ENCODE data around the gene GNB1L. TPM values are rescaled to one million over a fixed set of nuclear protein-coding genes. Genes with fewer than 3 reads are reported as not detected.

GNB1L gene
- total and polyA plus RNA-seq, 2 of the 13 experiments (the other 11 are each of a cell fraction or from before 2014, with no cell fraction given) = 2.5 to 7.4 TPM

- TF ChIP-seq BATF2 (CRISPR knock-in tag; IDR thresholded peaks at IDR 0.05) (peak; percentile 97), ZSCAN5A (CRISPR knock-in tag; IDR thresholded peaks at IDR 0.05; ENCODE audit: borderline replicate concordance) (no peak; the same call in 1 of the 2 replicates), NPAS2 (CRISPR knock-in tag; IDR thresholded peaks at IDR 0.05; ENCODE audit: borderline replicate concordance) (peak; percentile 57; the same call in 1 of the 2 replicates), NFKBIZ (CRISPR knock-in tag; IDR thresholded peaks at IDR 0.05) (peak; percentile 20; the same call in 1 of the 2 replicates), ZNF746 (CRISPR knock-in tag; IDR thresholded peaks at IDR 0.05) (no peak; the same call in 1 of the 2 replicates), ZNF546 (CRISPR knock-in tag; conservative IDR thresholded peaks at IDR 0.05) (peak; percentile 85), ZNF777 (CRISPR knock-in tag; IDR thresholded peaks at IDR 0.05) (peak; percentile 80; the same call in 1 of the 2 replicates), REST (IDR thresholded peaks at IDR 0.05; ENCODE audit: borderline replicate concordance in 1 of 2, low read depth in 1 of 2, low read length in 2 of 2) (0 out of 4 replicates have a peak, but pooled peaks of 1 of the 2 experiments have one; percentile 45), SOX6 (IDR thresholded peaks at IDR 0.05) (no peak), SOX6 (CRISPR knock-in tag; IDR thresholded peaks at IDR 0.05) (peak; percentile 72), NCOA5 (CRISPR knock-in tag; IDR thresholded peaks at IDR 0.05) (no peak), PHF20 (CRISPR knock-in tag; IDR thresholded peaks at IDR 0.05) (no peak), IRX3 (CRISPR knock-in tag; IDR thresholded peaks at IDR 0.05; ENCODE audit: borderline replicate concordance, low read depth) (no peak), SETDB1 (CRISPR knock-in tag; IDR thresholded peaks at IDR 0.05; ENCODE audit: borderline replicate concordance) (no peak), ZNF496 (CRISPR knock-in tag; IDR thresholded peaks at IDR 0.05; ENCODE audit: insufficient replicate concordance) (no peak), SNAPC4 (CRISPR knock-in tag; IDR thresholded peaks at IDR 0.05) (peak; percentile 26; the same call in 1 of the 2 replicates), ZNF740 (CRISPR knock-in tag; IDR thresholded peaks at IDR 0.05) (peak; percentile 10; the same call in 1 of the 2 replicates)
These were observed at the start of gene GNB1L, which contains the start of gene RTL10 (continued) for GRCh38 chr22:19854778-19855503.

All from HepG2 (cell line).